Measurements from ENCODE around the gene CLCN6. TPM values are rescaled to one million over a fixed set of nuclear protein-coding genes. Genes with fewer than 3 reads are reported as not detected.
A peak's percentile ranks its signal among the peaks of the same experiment; 100 is the strongest.

CLCN6 gene
- total and polyA plus RNA-seq, 7 donors, result 3.0 to 19.7 (median 16.0) TPM

GRCh38 chr1:11835441-11836225 is 29.6 kb downstream of the CLCN6 start:
- Histone ChIP-seq H3K36me3 (peaks cover 54 to 99% (median 68%) of the 10 kb centered on the region in 4 donors), H3K27ac (no peak overlapping the region), H3K4me3 (no peak overlapping the region), H3K27me3 (no peaks in the 10 kb centered on the region), H3K4me1 (no peaks in the 10 kb centered on the region), H3K9me3 (no peaks in the 10 kb centered on the region)
- TF ChIP-seq POLR2AphosphoS5 (IDR thresholded peaks at IDR 0.05) (no peak), CTCF (IDR thresholded peaks at IDR 0.05) (no peak), EP300 (IDR thresholded peaks at IDR 0.05) (no peak), POLR2A (IDR thresholded peaks at IDR 0.05) (no peak)
- WGBS, 2 donors, result 95 to 96% methylated on average over 28 of the region's 28 CpGs
- DNase-seq, result no peak
- intact Hi-C loops (cut with DNase I), result loop anchor here (5.0 kb wide), 3 partner anchors 57 to 197 kb away; no protein-coding TSS in a partner anchor

- WGBS, 2 donors, result 91 to 94% methylated on average over 36 of the region's 36 CpGs
- Histone ChIP-seq H3K9me3 (no peaks in the 10 kb centered on the region), H3K4me1 (no peaks in the 10 kb centered on the region), H3K4me3 (no peak overlapping the region), H3K27ac (no peak overlapping the region), H3K36me3 (peaks cover 63 to 100% (median 76%) of the 10 kb centered on the region in 4 donors), H3K27me3 (no peaks in the 10 kb centered on the region)
- intact Hi-C loops (cut with DNase I), result loop anchor here (5.0 kb wide), 3 partner anchors 55 to 195 kb away; no protein-coding TSS in a partner anchor
- no peak for DNase-seq
- no peak for TF ChIP-seq CTCF (IDR thresholded peaks at IDR 0.05)
- TF ChIP-seq POLR2AphosphoS5 (IDR thresholded peaks at IDR 0.05), result no peak
- TF ChIP-seq POLR2A (IDR thresholded peaks at IDR 0.05), result no peak
- TF ChIP-seq EP300 (IDR thresholded peaks at IDR 0.05), result no peak
Measured at GRCh38 chr1:11836955-11837766, 31.2 kb downstream of the CLCN6 start.

- H3K9me3 ChIP-seq, result no peaks in the 10 kb centered on the region
- no peaks in the 10 kb centered on the region for H3K27me3 ChIP-seq
- WGBS, 2 donors, result 90 to 93% methylated on average over 11 of the region's 11 CpGs
- intact Hi-C loops (cut with DNase I), result loop anchor here (5.0 kb wide), 3 partner anchors 54 to 194 kb away; no protein-coding TSS in a partner anchor
- peaks cover 63 to 100% (median 76%) of the 10 kb centered on the region in 4 donors for H3K36me3 ChIP-seq
- no peak overlapping the region for H3K27ac ChIP-seq
- no peak overlapping the region for H3K4me3 ChIP-seq
- DNase-seq, result no peak
- no peak for TF ChIP-seq EP300 (IDR thresholded peaks at IDR 0.05)
- TF ChIP-seq POLR2A (IDR thresholded peaks at IDR 0.05), result no peak
- TF ChIP-seq CTCF (IDR thresholded peaks at IDR 0.05), result no peak
- TF ChIP-seq POLR2AphosphoS5 (IDR thresholded peaks at IDR 0.05), result no peak
- H3K4me1 ChIP-seq, result no peaks in the 10 kb centered on the region
Measured at GRCh38 chr1:11837767-11838348, 31.9 kb downstream of the CLCN6 start.

GRCh38 chr1:11838349-11839272 is 32.6 kb downstream of the CLCN6 start:
- H3K27ac ChIP-seq, result no peak overlapping the region
- peak; percentile 86 for DNase-seq
- intact Hi-C loops (cut with DNase I), result loop anchor here (5.0 kb wide), 3 partner anchors 54 to 194 kb away; no protein-coding TSS in a partner anchor
- H3K27me3 ChIP-seq, result no peaks in the 10 kb centered on the region
- no peaks in the 10 kb centered on the region for H3K4me1 ChIP-seq
- no peak overlapping the region for H3K4me3 ChIP-seq
- WGBS, 2 donors, result 65 to 69% methylated on average over 40 of the region's 40 CpGs
- H3K36me3 ChIP-seq, result peaks cover 60 to 98% (median 72%) of the 10 kb centered on the region in 4 donors
- no peaks in the 10 kb centered on the region for H3K9me3 ChIP-seq
- TF ChIP-seq CTCF (IDR thresholded peaks at IDR 0.05), result peak; percentile 92 to 98 (median 94)
- TF ChIP-seq EP300 (IDR thresholded peaks at IDR 0.05), result no peak
- TF ChIP-seq POLR2AphosphoS5 (IDR thresholded peaks at IDR 0.05), result peak in 1 of 4 donors; percentile 31
- no peak for TF ChIP-seq POLR2A (IDR thresholded peaks at IDR 0.05)
